ENCODE data around the gene METTL21A.
"Not testable (repeated sequence)": the region's sequence is repeated elsewhere in the genome, so short reads cannot be mapped to it uniquely, and the experiment has no call there.

The METTL21A gene

GRCh38 chr2:207662203-207662602 is 37.0 kb upstream of the METTL21A start:
- DNase-seq (ENCODE audit: low read depth), result no peak
- no peak overlapping the region for H3K4me3 ChIP-seq (ENCODE audit: low read length)

GRCh38 chr2:207660994-207661393 is 35.8 kb upstream of the METTL21A start:
- no peak overlapping the region for H3K4me3 ChIP-seq (ENCODE audit: low read length)
- TF ChIP-seq, protein P1, sequence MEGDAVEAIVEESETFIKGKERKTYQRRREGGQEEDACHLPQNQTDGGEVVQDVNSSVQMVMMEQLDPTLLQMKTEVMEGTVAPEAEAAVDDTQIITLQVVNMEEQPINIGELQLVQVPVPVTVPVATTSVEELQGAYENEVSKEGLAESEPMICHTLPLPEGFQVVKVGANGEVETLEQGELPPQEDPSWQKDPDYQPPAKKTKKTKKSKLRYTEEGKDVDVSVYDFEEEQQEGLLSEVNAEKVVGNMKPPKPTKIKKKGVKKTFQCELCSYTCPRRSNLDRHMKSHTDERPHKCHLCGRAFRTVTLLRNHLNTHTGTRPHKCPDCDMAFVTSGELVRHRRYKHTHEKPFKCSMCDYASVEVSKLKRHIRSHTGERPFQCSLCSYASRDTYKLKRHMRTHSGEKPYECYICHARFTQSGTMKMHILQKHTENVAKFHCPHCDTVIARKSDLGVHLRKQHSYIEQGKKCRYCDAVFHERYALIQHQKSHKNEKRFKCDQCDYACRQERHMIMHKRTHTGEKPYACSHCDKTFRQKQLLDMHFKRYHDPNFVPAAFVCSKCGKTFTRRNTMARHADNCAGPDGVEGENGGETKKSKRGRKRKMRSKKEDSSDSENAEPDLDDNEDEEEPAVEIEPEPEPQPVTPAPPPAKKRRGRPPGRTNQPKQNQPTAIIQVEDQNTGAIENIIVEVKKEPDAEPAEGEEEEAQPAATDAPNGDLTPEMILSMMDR (IDR thresholded peaks at IDR 0.05; ENCODE audit: insufficient read depth, low read depth, low read length, missing control alignments), result no peak
- DNase-seq (ENCODE audit: low read depth), result no peak

More at GRCh38 chr2:207662203-207662602, 37.0 kb upstream of the METTL21A start:
- TF ChIP-seq, protein P1 (IDR thresholded peaks at IDR 0.05; ENCODE audit: insufficient read depth, low read depth, low read length, missing control alignments), result no peak

DNA sequence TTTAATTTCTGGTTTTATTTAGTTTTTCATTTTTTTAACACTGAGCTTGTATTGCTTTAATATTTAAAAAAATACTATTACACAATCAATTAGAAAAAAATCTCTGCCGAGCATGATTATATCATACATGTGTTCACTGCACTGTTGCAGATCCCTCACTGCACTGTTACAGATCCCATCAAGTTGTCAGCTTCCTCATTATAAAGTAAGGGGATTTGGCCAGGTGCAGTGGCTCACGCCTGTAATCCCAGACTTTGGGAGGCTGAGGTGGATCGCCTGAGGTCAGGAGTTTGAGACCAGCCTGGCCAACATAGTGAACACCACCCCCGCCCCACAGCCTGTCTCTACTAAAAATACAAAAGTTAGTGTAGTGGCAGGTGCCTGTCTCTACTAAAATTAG is 33.0 kb upstream of the METTL21A start:
- H3K4me3 ChIP-seq (ENCODE audit: low read length), result no peak overlapping the region
- TF ChIP-seq, protein P1 (IDR thresholded peaks at IDR 0.05; ENCODE audit: insufficient read depth, low read depth, low read length, missing control alignments), result no peak
- no peak for DNase-seq (ENCODE audit: low read depth)

DNA sequence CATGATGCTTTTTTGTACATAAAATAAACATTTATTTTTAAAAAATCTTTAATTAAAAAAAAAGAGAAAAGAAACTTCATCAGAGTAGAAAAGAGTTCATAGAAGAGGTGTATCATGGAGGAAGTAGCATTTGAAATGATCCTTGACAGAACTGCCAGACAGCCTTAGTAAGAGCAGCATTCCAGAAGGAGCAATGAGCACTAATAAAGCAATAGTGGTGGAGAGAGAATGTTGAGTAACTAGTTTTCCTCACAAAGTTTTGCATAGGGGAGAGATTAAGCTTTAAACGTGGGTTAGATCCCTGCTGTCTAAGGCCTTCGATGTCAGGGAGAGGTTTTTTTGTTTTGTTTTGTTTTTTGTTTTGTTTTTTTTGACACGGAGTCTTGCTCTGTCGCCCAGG is 29.8 kb upstream of the METTL21A start:
- TF ChIP-seq, protein P1 (IDR thresholded peaks at IDR 0.05; ENCODE audit: insufficient read depth, low read depth, low read length, missing control alignments), result no peak
- H3K4me3 ChIP-seq (ENCODE audit: low read length), result no peak overlapping the region
- DNase-seq (ENCODE audit: low read depth), result no peak

DNA sequence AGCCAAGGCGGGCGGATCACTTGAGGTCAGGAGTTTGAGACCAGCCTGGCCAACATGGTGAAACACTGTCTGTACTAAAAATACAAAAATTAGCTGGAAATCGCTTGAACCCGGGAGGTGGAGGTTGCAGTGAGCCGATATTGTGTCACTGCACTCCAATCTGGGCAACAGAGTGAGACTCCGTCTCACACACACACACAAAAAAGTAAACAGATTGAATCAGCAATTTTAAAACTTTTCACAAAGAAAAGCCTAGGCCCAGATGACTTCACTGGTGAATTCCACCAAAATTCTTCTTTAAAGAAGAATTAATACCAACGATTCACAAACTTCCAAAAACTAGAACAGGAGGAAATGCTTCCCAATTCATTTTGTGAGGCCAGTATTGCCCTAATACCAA is 21.4 kb upstream of the METTL21A start:
- H3K4me3 ChIP-seq (ENCODE audit: low read length); DNase-seq (ENCODE audit: low read depth): not testable (repeated sequence)

GRCh38 chr2:207643892-207644291 is 18.7 kb upstream of the METTL21A start:
- no peak overlapping the region for H3K4me3 ChIP-seq (ENCODE audit: low read length)
- TF ChIP-seq, protein P1 (IDR thresholded peaks at IDR 0.05; ENCODE audit: insufficient read depth, low read depth, low read length, missing control alignments), result no peak
- DNase-seq (ENCODE audit: low read depth), result no peak

GRCh38 chr2:207640661-207641060 is 15.5 kb upstream of the METTL21A start:
- no peak for DNase-seq (ENCODE audit: low read depth)
- TF ChIP-seq, protein P1 (IDR thresholded peaks at IDR 0.05; ENCODE audit: insufficient read depth, low read depth, low read length, missing control alignments), result no peak
- H3K4me3 ChIP-seq (ENCODE audit: low read length), result no peak overlapping the region

Measured in epithelial cell of esophagus (primary cell).